Measurements from ENCODE around the gene PDLIM5.

The PDLIM5 gene

GRCh38 chr4:94649381-94650133 lies 197.8 kb downstream of the PDLIM5 start:
- TF ChIP-seq POLR2AphosphoS5 (IDR thresholded peaks at IDR 0.05; ENCODE audit: low read depth, low read length) (no peak), REST (IDR thresholded peaks at IDR 0.05; ENCODE audit: insufficient read depth in 1 of 2, low read depth in 2 of 2, low read length in 2 of 2) (no peak), SIN3A (IDR thresholded peaks at IDR 0.05; ENCODE audit: borderline replicate concordance, insufficient read depth, low read length) (no peak), TAF1 (IDR thresholded peaks at IDR 0.05; ENCODE audit: borderline replicate concordance, insufficient read depth, low read length) (no peak), FOXP2 (optimal IDR thresholded peaks at IDR 0.05; ENCODE audit: borderline replicate concordance, extremely low read depth, extremely low read length, insufficient read depth) (no peak)

GRCh38 chr4:94650134-94650495 lies 198.4 kb downstream of the PDLIM5 start:
- TF ChIP-seq SIN3A (IDR thresholded peaks at IDR 0.05; ENCODE audit: borderline replicate concordance, insufficient read depth, low read length) (no peak), TAF1 (IDR thresholded peaks at IDR 0.05; ENCODE audit: borderline replicate concordance, insufficient read depth, low read length) (no peak), REST (IDR thresholded peaks at IDR 0.05; ENCODE audit: insufficient read depth in 1 of 2, low read depth in 2 of 2, low read length in 2 of 2) (no peak), POLR2AphosphoS5 (IDR thresholded peaks at IDR 0.05; ENCODE audit: low read depth, low read length) (no peak), FOXP2 (optimal IDR thresholded peaks at IDR 0.05; ENCODE audit: borderline replicate concordance, extremely low read depth, extremely low read length, insufficient read depth) (no peak)

GRCh38 chr4:94650690-94651089 lies 198.9 kb downstream of the PDLIM5 start:
- TF ChIP-seq SIN3A (IDR thresholded peaks at IDR 0.05; ENCODE audit: borderline replicate concordance, insufficient read depth, low read length) (no peak), POLR2AphosphoS5 (IDR thresholded peaks at IDR 0.05; ENCODE audit: low read depth, low read length) (no peak), FOXP2 (optimal IDR thresholded peaks at IDR 0.05; ENCODE audit: borderline replicate concordance, extremely low read depth, extremely low read length, insufficient read depth) (no peak), TAF1 (IDR thresholded peaks at IDR 0.05; ENCODE audit: borderline replicate concordance, insufficient read depth, low read length) (no peak), REST (IDR thresholded peaks at IDR 0.05; ENCODE audit: insufficient read depth in 1 of 2, low read depth in 2 of 2, low read length in 2 of 2) (no peak)

- TF ChIP-seq REST (IDR thresholded peaks at IDR 0.05; ENCODE audit: insufficient read depth in 1 of 2, low read depth in 2 of 2, low read length in 2 of 2) (no peak), SIN3A (IDR thresholded peaks at IDR 0.05; ENCODE audit: borderline replicate concordance, insufficient read depth, low read length) (no peak), TAF1 (IDR thresholded peaks at IDR 0.05; ENCODE audit: borderline replicate concordance, insufficient read depth, low read length) (no peak), FOXP2 (optimal IDR thresholded peaks at IDR 0.05; ENCODE audit: borderline replicate concordance, extremely low read depth, extremely low read length, insufficient read depth) (no peak), POLR2AphosphoS5 (IDR thresholded peaks at IDR 0.05; ENCODE audit: low read depth, low read length) (no peak)
These were observed 201.4 kb downstream of the PDLIM5 start for GRCh38 chr4:94653095-94653649.
